ENCODE data around the gene ANKRD28.

DNA sequence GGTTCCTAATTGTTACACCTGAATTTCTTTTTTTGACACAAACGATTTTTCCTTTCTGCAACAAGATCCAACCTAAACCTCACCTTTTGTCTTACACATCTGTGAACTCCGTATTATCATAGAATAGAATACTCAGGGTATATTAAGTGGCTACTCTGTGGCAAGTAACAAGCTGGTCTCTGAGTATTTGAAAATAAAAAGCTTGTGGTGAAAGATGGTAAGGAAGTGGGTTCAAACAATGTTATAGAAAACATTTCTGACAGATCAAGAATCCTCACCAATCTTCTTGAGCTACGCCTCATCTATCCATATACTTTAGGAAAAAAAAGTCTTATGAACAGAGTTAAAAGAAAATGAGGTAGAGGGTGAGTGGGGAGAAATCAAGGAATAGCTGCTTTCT lies 3.5 kb upstream of the ANKRD28 start:
- TF ChIP-seq, protein P1, sequence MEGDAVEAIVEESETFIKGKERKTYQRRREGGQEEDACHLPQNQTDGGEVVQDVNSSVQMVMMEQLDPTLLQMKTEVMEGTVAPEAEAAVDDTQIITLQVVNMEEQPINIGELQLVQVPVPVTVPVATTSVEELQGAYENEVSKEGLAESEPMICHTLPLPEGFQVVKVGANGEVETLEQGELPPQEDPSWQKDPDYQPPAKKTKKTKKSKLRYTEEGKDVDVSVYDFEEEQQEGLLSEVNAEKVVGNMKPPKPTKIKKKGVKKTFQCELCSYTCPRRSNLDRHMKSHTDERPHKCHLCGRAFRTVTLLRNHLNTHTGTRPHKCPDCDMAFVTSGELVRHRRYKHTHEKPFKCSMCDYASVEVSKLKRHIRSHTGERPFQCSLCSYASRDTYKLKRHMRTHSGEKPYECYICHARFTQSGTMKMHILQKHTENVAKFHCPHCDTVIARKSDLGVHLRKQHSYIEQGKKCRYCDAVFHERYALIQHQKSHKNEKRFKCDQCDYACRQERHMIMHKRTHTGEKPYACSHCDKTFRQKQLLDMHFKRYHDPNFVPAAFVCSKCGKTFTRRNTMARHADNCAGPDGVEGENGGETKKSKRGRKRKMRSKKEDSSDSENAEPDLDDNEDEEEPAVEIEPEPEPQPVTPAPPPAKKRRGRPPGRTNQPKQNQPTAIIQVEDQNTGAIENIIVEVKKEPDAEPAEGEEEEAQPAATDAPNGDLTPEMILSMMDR (conservative IDR thresholded peaks at IDR 0.05), result no peak
- TF ChIP-seq ZFX (IDR thresholded peaks at IDR 0.05), result no peak

Measured in C4-2B (cell line).